Left lung (tissue), 10 donors: ENCODE results near the gene TSHZ2. TPM values are rescaled to one million over a fixed set of nuclear protein-coding genes. Genes with fewer than 3 reads are reported as not detected.

Source experiments
- ATAC-seq: fragments of 200-7000 bp; cut with Tn5 transposase; one replicate; pipeline ENCODE4 v1.9.1; 2020; ENCODE audit warnings: moderate library complexity
- DNase-seq, 4 donors: peaks; one replicate each; pipeline ENCODE4 v3.0.0-alpha.2; 2013 to 2020
- H3K27ac ChIP-seq, 2 donors: fragments of 200-600 bp; sonication (generic) in 1 of 2; one replicate each; pipeline versions ENCODE4 v1.5.0 to v1.8.0; 2020 to 2021
- H3K27me3 ChIP-seq, 2 donors: fragments of 200-600 bp; sonication (generic) in 1 of 2; one replicate each; pipeline versions ENCODE4 v1.5.0 to v1.8.0; 2020 to 2021
- H3K36me3 ChIP-seq, 2 donors: fragments of 200-600 bp; sonication (generic) in 1 of 2; one replicate each; pipeline versions ENCODE4 v1.5.0 to v1.8.0; 2020 to 2021
- H3K4me1 ChIP-seq, 2 donors: fragments of 200-600 bp; one replicate each; pipeline ENCODE4 v1.8.0; 2021
- H3K4me3 ChIP-seq, 2 donors: fragments of 200-600 bp; sonication (generic) in 1 of 2; one replicate each; pipeline versions ENCODE4 v1.5.0 to v1.8.0; 2020 to 2021; ENCODE audit warnings: mild to moderate bottlenecking in 1 of 2
- H3K9me3 ChIP-seq, 2 donors: fragments of 200-600 bp; sonication (generic) in 1 of 2; one replicate each; pipeline versions ENCODE4 v1.5.0 to v1.8.0; 2020 to 2021
- CTCF ChIP-seq, 2 donors: fragments of 200-600 bp; sonication (generic) in 1 of 2; IDR thresholded peaks; one replicate each; pipeline versions ENCODE4 v1.5.0 to v1.8.0; 2021; ENCODE audit warnings: antibody characterized with exemption in 2 of 2
- intact Hi-C, 2 donors: fragments of 100-400 bp; cut with DNase I; formaldehyde crosslinking; loops; one replicate each; pipeline versions ENCODE4 v1.11.2 to v1.14.2; 2022
- polyA plus RNA-seq, 6 donors: library from polyadenylated mRNA; unstranded; fragments of 120-200 nt; gene quantifications; one replicate each; pipeline ENCODE4 v1.2.1, GENCODE V29; 2013; ENCODE audit not compliant: insufficient read length in 6 of 6
- total RNA-seq, 2 donors: library from RNA; stranded (reverse); fragmentation: NEBNext Ultra II Directional; extraction: Animal tissue kit (Norgen Biotek cat#: 25700); gene quantifications; one replicate each; pipeline ENCODE4 v1.2.1, GENCODE V29; 2021
- donor health status: DM: no; HTN: yes; CAD: no.
- donor health status: DM: no; HTN: no; CAD: no.

The TSHZ2 gene
- total and polyA plus RNA-seq, 8 donors = 7.6 to 20.7 (median 13.9) TPM

DNA sequence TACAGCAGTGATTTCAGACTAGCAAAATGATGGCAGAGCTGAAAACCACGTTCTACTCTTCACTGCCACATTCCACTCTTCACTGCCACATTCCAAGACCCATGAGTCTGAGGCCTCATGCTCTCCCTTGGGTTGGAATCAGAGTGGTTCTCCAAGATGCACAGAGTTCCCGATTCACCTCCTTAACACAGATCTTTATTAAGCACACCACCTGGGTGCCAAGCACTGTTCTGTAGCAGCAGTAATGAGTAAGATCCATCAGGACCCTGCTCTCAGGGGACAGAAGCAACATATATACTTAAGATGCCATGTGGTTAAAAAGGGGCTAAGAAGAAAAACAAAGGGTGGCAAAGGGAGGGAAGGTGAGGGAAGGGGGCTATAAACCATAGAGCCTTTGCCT is 26.9 kb downstream of the TSHZ2 start:
- H3K36me3 ChIP-seq = no peaks in the 10 kb centered on the region
- H3K4me1 ChIP-seq = no peaks in the 10 kb centered on the region
- H3K27me3 ChIP-seq = no peaks in the 10 kb centered on the region
- H3K4me3 ChIP-seq = no peak overlapping the region
- no peak overlapping the region for H3K27ac ChIP-seq
- ATAC-seq (no peak), DNase-seq (no peak)
- intact Hi-C loops = no loop called here
- no peaks in the 10 kb centered on the region for H3K9me3 ChIP-seq
- no peak for TF ChIP-seq CTCF (IDR thresholded peaks at IDR 0.05)

DNA sequence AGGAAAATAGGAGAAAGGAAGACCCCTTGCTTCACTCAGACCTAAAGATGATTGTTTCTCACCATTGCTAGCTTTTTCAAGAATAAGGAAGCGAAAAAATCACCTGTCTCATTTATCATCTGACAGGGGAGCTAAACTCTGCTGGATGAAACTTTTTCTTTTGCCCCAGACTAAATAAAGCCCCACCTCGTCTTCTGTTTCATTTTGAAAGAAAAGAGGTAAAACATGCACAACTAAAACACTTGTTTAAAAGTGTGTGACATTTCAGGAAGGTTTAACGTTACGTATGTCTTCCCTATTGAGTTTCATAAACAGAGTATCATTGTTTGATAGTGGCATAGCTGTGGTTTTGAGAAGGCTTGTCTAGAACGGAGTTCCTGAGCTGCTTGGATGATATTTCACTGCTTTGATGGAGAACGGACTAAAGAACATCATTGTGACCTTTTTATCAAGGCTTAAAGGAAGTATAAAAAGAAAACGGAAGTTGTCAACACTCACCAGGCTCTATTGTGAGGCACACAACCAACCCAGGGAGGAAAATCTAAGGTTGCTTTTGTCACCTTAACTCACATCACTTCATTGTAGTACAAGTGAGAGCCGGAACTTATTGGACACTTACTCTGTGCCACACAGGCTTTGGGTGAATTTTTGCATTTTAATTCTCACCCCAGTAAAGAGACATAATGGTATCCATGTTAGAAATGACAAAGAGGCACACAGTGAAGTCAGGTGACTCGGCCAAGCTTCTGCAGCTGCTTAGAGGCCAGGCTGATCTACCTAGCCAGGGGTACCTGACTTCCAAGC is 29.5 kb downstream of the TSHZ2 start:
- DNase-seq (no peak), ATAC-seq (no peak)
- Histone ChIP-seq H3K9me3 (no peaks in the 10 kb centered on the region), H3K27me3 (no peaks in the 10 kb centered on the region), H3K4me3 (no peak overlapping the region), H3K27ac (no peak overlapping the region), H3K36me3 (no peaks in the 10 kb centered on the region), H3K4me1 (no peaks in the 10 kb centered on the region)
- no peak for TF ChIP-seq CTCF (IDR thresholded peaks at IDR 0.05)
- intact Hi-C loops = no loop called here

GRCh38 chr20:53002786-53003185 is 30.6 kb downstream of the TSHZ2 start:
- ATAC-seq (no peak), DNase-seq (no peak)
- Histone ChIP-seq H3K27ac (no peak overlapping the region), H3K36me3 (no peaks in the 10 kb centered on the region), H3K27me3 (no peaks in the 10 kb centered on the region), H3K9me3 (no peaks in the 10 kb centered on the region), H3K4me1 (no peaks in the 10 kb centered on the region), H3K4me3 (no peak overlapping the region)
- TF ChIP-seq CTCF (IDR thresholded peaks at IDR 0.05) = no peak
- intact Hi-C loops = no loop called here

DNA sequence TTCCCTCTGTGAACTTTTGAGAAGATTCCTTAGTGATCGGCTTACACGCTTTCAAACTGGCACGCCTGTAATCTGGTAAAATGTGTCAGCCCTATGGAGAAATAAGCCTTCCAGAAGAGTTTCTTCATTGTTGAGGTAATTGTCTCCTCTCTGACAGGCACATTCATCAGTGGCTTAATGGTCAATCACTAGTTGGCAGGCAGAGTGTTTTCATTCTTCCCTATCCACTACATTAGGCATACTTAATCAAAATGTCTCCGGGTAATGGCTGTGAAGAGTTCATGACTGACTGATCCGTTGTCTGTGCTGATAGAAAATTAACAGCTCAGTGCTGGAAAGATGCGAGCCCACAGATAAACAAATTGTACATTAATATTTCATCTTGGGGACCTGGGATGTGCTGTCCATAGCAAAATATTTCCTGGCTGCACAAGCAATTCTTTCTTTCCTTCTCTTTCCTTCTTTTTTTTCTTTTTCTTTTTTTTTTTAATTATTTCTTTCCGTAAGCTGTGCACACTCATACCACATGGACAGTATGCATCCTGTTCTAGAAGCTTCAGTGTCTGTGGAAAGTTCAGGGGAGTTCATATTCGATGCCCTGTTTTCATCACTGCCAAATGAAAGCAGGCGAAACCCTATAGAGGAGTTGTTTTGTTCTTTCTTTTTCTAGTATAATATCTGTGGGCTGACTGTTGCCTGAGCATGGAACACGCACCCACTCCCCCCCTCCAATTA is 31.4 kb downstream of the TSHZ2 start:
- Histone ChIP-seq H3K27ac (no peak overlapping the region), H3K27me3 (no peaks in the 10 kb centered on the region), H3K9me3 (no peaks in the 10 kb centered on the region), H3K4me1 (no peaks in the 10 kb centered on the region), H3K4me3 (no peak overlapping the region), H3K36me3 (no peaks in the 10 kb centered on the region)
- no peak for ATAC-seq
- no peak for DNase-seq
- no peak for TF ChIP-seq CTCF (IDR thresholded peaks at IDR 0.05)
- intact Hi-C loops = no loop called here

DNA sequence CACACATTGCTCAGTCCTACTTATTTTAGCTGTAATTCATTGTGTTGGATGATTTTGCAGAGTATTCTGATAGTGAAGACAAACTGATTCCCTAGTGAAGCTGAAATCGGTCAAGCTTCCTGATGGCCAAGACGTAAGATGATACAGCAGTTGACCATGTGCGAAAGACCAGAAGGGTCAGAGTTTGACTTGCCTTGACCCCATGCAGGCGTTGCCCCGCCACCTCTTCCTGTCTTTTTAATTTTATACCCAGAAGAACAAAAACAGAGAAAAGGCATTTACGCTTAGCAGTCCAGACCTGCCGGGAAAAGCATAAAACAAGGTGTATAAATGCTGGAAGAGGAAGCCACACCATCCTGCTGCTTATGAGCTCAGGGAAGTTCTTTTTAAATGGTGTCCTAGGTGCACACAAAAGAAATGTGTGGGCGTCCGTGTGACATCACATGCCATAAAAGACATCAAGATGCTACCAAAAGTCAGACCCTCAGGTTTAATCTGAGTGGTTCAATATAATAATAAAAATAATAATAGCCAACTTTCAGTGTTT is 32.2 kb downstream of the TSHZ2 start:
- TF ChIP-seq CTCF (IDR thresholded peaks at IDR 0.05) = no peak
- H3K27me3 ChIP-seq = no peaks in the 10 kb centered on the region
- DNase-seq (no peak), ATAC-seq (no peak)
- no peaks in the 10 kb centered on the region for H3K4me1 ChIP-seq
- H3K9me3 ChIP-seq = no peaks in the 10 kb centered on the region
- H3K4me3 ChIP-seq = no peak overlapping the region
- intact Hi-C loops = no loop called here
- no peaks in the 10 kb centered on the region for H3K36me3 ChIP-seq
- H3K27ac ChIP-seq = no peak overlapping the region
